ENCODE results near the gene NOS3. TPM values are rescaled to one million over a fixed set of nuclear protein-coding genes. Genes with fewer than 3 reads are reported as not detected.

Gene NOS3
- total and polyA plus RNA-seq, 9 of the 15 experiments (the other 6 are each of a cell fraction or from before 2014, with no cell fraction given) = 1.1 to 121 (median 23.6) TPM

DNA sequence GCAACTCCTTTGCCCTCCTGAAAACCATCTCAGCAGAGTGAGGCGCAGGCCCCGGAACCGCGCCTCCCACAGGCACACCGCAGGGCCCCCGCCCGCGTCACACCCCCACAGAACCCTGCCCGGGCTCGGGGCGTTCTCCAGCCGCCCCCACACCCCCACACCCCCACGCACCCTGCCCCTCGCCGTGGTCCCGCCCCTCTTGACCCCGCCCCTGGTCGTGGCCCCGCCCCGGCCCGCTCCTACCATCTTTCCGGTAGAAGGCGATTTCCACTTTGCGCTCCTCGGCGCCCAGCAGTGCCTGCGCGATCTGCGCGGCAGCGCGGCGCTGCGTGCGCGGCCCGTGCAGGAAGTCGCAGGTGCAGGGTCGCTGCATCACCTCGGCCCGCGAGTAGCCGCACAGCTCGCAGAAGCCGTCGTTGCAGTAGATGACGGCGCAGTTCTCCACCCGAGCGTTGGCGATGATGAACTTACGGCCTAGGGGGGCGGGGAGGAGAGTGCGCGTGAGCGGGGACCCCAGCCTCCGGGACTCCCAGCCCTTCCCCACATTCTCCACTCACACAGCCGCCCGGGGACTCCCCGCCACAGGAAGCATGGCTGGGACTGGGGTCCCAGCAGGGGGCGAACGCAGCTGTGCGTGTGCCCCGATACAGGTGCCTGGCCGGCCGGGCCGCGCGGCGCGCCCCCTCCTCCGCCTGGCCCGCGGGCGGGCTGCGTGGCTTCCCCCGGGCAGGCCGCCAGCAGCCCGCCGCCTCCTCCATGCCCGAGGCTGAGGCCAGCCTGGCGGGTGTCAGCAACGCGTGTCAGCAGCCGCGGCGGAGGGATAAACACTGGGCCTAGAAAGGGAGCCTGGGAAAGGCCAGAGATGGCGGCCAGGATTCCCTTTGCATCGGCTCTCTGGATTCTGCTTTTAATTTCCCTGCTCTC lies 16.1 kb upstream of the NOS3 start (continued):
- TF ChIP-seq, protein P1, sequence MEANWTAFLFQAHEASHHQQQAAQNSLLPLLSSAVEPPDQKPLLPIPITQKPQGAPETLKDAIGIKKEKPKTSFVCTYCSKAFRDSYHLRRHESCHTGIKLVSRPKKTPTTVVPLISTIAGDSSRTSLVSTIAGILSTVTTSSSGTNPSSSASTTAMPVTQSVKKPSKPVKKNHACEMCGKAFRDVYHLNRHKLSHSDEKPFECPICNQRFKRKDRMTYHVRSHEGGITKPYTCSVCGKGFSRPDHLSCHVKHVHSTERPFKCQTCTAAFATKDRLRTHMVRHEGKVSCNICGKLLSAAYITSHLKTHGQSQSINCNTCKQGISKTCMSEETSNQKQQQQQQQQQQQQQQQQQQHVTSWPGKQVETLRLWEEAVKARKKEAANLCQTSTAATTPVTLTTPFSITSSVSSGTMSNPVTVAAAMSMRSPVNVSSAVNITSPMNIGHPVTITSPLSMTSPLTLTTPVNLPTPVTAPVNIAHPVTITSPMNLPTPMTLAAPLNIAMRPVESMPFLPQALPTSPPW (CRISPR knock-in tag; IDR thresholded peaks at IDR 0.05) = peak; percentile 95

DNA sequence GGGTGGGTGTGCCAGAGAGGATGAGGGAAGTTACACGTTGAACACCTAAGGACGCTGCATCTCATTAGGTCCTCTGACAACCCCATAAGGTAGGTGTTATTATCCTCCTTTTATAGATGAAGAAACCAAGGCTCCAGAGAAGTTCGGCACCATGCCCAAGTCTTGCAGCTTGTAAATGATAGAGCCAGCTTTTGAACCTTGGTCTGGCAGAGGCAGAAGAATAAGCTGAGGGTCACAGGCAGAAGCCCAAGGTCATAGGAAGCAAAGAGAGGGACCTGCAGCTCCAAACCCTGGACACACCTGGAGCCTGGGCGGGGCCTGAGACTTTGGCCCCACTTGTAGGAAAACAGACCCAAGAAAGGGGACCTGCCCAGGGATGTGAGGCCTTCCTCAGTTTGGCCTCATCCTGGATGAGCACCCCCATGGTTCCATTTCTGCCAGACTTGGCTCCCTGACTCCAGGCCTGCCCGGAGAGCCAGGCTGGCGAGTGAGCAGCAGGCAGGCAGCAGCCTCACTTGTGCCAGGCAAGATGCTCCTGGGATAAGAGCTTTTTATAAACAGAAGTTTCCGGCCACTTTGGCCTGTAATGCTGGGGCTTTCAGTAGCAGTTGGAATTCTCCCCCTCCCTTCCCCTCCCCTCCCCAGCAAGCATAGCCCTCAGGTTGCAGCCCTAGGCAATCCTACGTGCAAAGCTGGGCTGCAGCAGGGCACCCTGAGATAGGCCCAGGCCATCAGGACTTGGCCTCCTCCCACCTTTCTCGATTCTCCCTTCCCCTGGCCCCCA lies 15.1 kb upstream of the NOS3 start:
- ChIA-PET POLR2A (interaction anchor here (0.5 to 1.6 kb wide), 10 partner anchors 8 to 224 kb away, joined by 3 to 8 read pairs (median 3); partner anchors contain the start of gene ASIC3), CTCF (ENCODE audit: low intra/inter-chr PET ratio) (interaction anchor here (1.4 kb wide), 1 partner anchor 33 kb away, joined by 3 read pairs; no protein-coding TSS in a partner anchor)
- Histone ChIP-seq H3K27me3 (ENCODE audit: control insufficient read depth in 2 of 2, insufficient read depth in 2 of 2, low read length in 2 of 2) (peaks cover 9 to 11% of the 10 kb centered on the region in 2 experiments), H2AFZ (ENCODE audit: low read depth, low read length) (peak overlapping the region; percentile 96; the same call in 1 of the 2 replicates), H3K9ac (ENCODE audit: insufficient read depth in 1 of 2, low read depth in 2 of 2, low read length in 2 of 2) (peak overlapping the region; percentile 44 to 88), H4K20me1 (replicated peaks; ENCODE audit: control insufficient read depth, insufficient read depth, low read length) (peaks cover 9% of the 10 kb centered on the region; the same call in 1 of the 2 replicates), H3K36me3 (ENCODE audit: control insufficient read depth, insufficient read depth, low read length) (peaks cover 22% of the 10 kb centered on the region; the same call in 2 of the 3 replicates), H3K27ac (ENCODE audit: extremely low read depth, low read depth, low read length) (peak overlapping the region; percentile 60), H3K9me1 (ENCODE audit: control insufficient read depth, insufficient read depth, low read length) (peaks cover 5% of the 10 kb centered on the region), H3K9me3 (replicated peaks; ENCODE audit: control insufficient read depth, insufficient read depth, low read depth, low read length) (no peaks in the 10 kb centered on the region), H3K4me3 (peak overlapping the region; percentile 54), H3K79me2 (ENCODE audit: control insufficient read depth, insufficient read depth, low read length) (peaks cover 28% of the 10 kb centered on the region), H3K4me1 (replicated peaks in 1 of 2; ENCODE audit: control insufficient read depth in 2 of 2, insufficient read depth in 2 of 2, low read length in 2 of 2) (peaks cover 48 to 87% of the 10 kb centered on the region in 2 experiments), H3K4me2 (ENCODE audit: insufficient read depth, low read length) (peak overlapping the region; percentile 94)
- 57% methylated on average over 9 of the region's 9 CpGs for WGBS (ENCODE audit: insufficient coverage, low coverage, missing lambda C conversion rate)
- intact Hi-C loops (cut with micrococcal nuclease) (loop anchor here (2.0 kb wide), 1 partner anchor 13 kb away; no protein-coding TSS in a partner anchor), in situ Hi-C loops (cut with MboI) (no loop called here)
- TSS peak; percentile 85 for BruUV-seq (replicated peaks)
- FAIRE-seq (peak; percentile 55), DNase-seq (ENCODE audit: extremely low read depth in 1 of 4, low spot score in 3 of 4) (peak in 1 of 4 experiments; percentile 52), ATAC-seq (no peak)
- TF ChIP-seq SREBF2 (CRISPR knock-in tag; IDR thresholded peaks at IDR 0.05) (0 out of 2 replicates have a peak, but pooled peaks have one; percentile 49), IRF2 (CRISPR knock-in tag; IDR thresholded peaks at IDR 0.05) (no peak), ZC3H4 (CRISPR knock-in tag; IDR thresholded peaks at IDR 0.05; ENCODE audit: borderline replicate concordance) (no peak), HNRNPL (IDR thresholded peaks at IDR 0.05; ENCODE audit: low read depth, low read length) (no peak), SAFB (IDR thresholded peaks at IDR 0.05; ENCODE audit: borderline replicate concordance, low read depth, low read length) (no peak), ZNF263 (CRISPR knock-in tag; IDR thresholded peaks at IDR 0.05; ENCODE audit: borderline replicate concordance) (0 out of 2 replicates have a peak, but pooled peaks have one; percentile 16)
- TF ChIP-seq, protein P2, sequence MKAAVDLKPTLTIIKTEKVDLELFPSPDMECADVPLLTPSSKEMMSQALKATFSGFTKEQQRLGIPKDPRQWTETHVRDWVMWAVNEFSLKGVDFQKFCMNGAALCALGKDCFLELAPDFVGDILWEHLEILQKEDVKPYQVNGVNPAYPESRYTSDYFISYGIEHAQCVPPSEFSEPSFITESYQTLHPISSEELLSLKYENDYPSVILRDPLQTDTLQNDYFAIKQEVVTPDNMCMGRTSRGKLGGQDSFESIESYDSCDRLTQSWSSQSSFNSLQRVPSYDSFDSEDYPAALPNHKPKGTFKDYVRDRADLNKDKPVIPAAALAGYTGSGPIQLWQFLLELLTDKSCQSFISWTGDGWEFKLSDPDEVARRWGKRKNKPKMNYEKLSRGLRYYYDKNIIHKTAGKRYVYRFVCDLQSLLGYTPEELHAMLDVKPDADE (conservative IDR thresholded peaks at IDR 0.05; ENCODE audit: control insufficient read depth, low read depth, low read length) = 0 out of 2 replicates have a peak, but pooled peaks have one; percentile 34

Data from K562 (cell line).